ENCODE data around the gene SULT1E1. TPM values are rescaled to one million over a fixed set of nuclear protein-coding genes. Genes with fewer than 3 reads are reported as not detected.

The SULT1E1 gene
- total and polyA plus RNA-seq, 7 donors = 0.05 TPM; not detected in 6

DNA sequence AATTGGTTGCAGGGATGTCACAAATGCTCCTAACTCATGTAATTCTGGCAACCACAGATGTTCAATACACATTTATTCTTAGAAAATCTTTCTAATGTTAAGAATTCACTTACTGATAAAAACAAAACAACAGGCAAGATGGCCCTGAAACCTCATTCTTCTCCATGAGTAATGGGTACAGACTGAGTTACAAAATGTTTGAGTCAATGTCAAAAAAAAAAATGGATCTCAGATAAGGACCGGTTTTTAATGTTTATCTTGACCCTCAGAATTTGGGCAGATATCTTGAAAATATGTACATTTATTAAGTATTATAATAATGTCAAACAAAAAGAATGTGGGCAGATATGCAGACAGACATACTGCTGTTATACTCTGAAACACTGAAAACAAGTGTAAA is 1.8 kb upstream of the SULT1E1 start:
- ATAC-seq (no peak), DNase-seq (no peak)
- Histone ChIP-seq H3K36me3 (ENCODE audit: insufficient read depth in 1 of 2, low read depth in 1 of 2) (no peaks in the 10 kb centered on the region), H3K27me3 (ENCODE audit: insufficient read depth in 3 of 3, low read length in 2 of 3) (no peaks in the 10 kb centered on the region), H3K4me3 (no peak overlapping the region), H3K4me1 (no peaks in the 10 kb centered on the region), H3K27ac (no peak overlapping the region), H3K9me3 (no peaks in the 10 kb centered on the region)
- TF ChIP-seq, protein P1, sequence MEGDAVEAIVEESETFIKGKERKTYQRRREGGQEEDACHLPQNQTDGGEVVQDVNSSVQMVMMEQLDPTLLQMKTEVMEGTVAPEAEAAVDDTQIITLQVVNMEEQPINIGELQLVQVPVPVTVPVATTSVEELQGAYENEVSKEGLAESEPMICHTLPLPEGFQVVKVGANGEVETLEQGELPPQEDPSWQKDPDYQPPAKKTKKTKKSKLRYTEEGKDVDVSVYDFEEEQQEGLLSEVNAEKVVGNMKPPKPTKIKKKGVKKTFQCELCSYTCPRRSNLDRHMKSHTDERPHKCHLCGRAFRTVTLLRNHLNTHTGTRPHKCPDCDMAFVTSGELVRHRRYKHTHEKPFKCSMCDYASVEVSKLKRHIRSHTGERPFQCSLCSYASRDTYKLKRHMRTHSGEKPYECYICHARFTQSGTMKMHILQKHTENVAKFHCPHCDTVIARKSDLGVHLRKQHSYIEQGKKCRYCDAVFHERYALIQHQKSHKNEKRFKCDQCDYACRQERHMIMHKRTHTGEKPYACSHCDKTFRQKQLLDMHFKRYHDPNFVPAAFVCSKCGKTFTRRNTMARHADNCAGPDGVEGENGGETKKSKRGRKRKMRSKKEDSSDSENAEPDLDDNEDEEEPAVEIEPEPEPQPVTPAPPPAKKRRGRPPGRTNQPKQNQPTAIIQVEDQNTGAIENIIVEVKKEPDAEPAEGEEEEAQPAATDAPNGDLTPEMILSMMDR (IDR thresholded peaks at IDR 0.05) = no peak
- intact Hi-C loops (cut with DNase I) = no loop called here
- WGBS, 3 donors = 83 to 88% (median 83%) methylated on average over 1 of the region's 1 CpG

DNA sequence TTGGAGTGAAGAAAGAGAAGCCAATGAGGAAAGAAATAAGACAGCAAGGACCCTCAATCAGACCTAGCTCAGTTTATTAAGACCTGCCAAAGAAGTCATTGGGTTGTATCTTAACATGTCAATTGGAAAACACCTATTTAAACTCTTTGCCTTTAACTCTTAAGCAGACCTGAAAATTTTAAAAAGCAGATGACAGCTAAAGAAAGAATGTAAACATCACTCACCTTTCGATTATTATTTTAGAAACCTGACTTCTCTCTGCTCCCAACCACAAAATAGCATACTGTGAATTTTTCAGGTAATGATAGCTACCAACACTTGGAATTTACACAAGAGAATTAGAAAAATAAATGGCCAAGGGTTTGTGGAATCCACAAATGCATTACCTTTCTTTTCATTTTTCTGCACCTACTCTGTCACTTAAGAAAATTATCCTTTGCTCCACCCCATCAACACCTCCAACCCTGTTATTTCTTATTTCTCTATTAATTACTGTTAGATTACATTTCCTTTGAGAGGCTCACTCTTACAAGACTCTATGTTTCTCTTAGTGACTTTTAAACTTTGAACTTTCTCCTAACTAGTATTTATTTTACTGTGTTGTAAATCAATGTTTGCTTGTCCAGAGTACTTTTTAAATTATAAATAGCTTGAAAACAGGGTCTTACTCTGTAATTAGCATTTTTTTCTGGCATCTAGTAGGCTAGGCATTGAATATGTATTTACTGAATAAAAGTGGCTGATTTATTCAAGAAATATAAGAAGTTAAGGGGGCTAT is 765 bp upstream of the SULT1E1 start:
- Histone ChIP-seq H3K9me3 (no peaks in the 10 kb centered on the region), H3K36me3 (ENCODE audit: insufficient read depth in 1 of 2, low read depth in 1 of 2) (no peaks in the 10 kb centered on the region), H3K27ac (no peak overlapping the region), H3K4me3 (no peak overlapping the region), H3K27me3 (ENCODE audit: insufficient read depth in 3 of 3, low read length in 2 of 3) (no peaks in the 10 kb centered on the region), H3K4me1 (no peaks in the 10 kb centered on the region)
- intact Hi-C loops (cut with DNase I) = no loop called here
- TF ChIP-seq, protein P1 (IDR thresholded peaks at IDR 0.05) = no peak
- 89 to 94% (median 90%) methylated on average over 1 of the region's 1 CpG for WGBS, 3 donors
- ATAC-seq (no peak), DNase-seq (no peak)

DNA sequence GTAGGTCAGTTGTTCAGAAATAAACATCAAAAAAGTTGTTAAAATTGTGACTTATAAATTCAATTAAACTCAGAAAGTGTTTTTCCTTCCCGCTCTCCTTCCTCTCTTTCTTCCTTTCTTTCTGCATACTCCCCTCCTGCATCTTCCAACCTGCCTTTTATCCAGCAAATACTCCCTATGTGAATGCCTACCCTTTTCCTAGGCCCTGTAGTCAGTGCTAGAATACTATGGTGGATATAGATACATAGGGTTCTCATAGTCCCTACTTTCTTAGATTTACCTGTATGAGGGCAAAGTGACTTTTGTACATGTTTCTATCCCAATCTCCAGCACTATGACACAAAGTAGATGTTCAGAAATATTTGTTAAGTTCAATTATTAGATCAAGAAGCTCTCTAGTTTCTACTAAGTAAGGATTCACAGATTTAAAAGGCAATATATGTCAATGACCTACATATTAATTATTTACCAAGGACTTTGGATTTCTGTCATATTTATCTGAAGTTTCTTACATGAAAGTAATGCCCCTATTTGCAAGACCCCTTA is 732 bp downstream of the SULT1E1 start:
- no peak overlapping the region for H3K27ac ChIP-seq
- no peaks in the 10 kb centered on the region for H3K27me3 ChIP-seq (ENCODE audit: insufficient read depth in 3 of 3, low read length in 2 of 3)
- H3K4me1 ChIP-seq = no peaks in the 10 kb centered on the region
- H3K9me3 ChIP-seq = no peaks in the 10 kb centered on the region
- 90 to 91% (median 91%) methylated on average over 1 of the region's 1 CpG for WGBS, 3 donors
- ATAC-seq (no peak), DNase-seq (no peak)
- intact Hi-C loops (cut with DNase I) = no loop called here
- H3K36me3 ChIP-seq (ENCODE audit: insufficient read depth in 1 of 2, low read depth in 1 of 2) = no peaks in the 10 kb centered on the region
- TF ChIP-seq, protein P1 (IDR thresholded peaks at IDR 0.05) = no peak
- no peak overlapping the region for H3K4me3 ChIP-seq

DNA sequence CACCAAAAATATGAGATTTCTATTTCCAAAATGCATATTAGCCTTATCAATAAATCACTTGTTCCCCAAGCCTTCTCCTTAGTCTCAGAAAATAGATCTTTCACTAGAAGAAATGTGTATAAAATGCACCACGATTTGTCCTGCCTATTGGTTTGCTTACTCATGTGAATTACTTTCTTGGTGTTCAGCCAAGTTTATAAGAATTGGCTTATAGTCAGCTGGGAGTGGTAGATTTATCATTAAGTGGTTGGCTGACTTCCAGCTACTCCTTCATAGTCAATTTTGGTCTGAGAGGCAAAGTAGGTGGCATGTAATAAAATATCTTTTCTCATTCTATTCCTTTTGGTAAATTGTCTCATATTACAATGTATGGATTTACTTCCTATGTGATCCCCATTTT is 1.3 kb downstream of the SULT1E1 start:
- no peaks in the 10 kb centered on the region for H3K4me1 ChIP-seq
- intact Hi-C loops (cut with DNase I) = no loop called here
- TF ChIP-seq, protein P1 (IDR thresholded peaks at IDR 0.05) = no peak
- no peak for ATAC-seq
- no peaks in the 10 kb centered on the region for H3K9me3 ChIP-seq
- DNase-seq = no peak
- H3K27ac ChIP-seq = no peak overlapping the region
- H3K27me3 ChIP-seq (ENCODE audit: insufficient read depth in 3 of 3, low read length in 2 of 3) = no peaks in the 10 kb centered on the region
- WGBS, 3 donors = 6 to 13% (median 8%) methylated on average over 1 of the region's 1 CpG
- H3K36me3 ChIP-seq (ENCODE audit: insufficient read depth in 1 of 2, low read depth in 1 of 2) = no peaks in the 10 kb centered on the region
- no peak overlapping the region for H3K4me3 ChIP-seq
